GM18861 (cell line): Measurements from ENCODE around the gene STAMBPL1.
"Not testable (repeated sequence)": the region's sequence is repeated elsewhere in the genome, so short reads cannot be mapped to it uniquely, and the experiment has no call there.

ENCODE experiments used
- ATAC-seq: cut with Tn5 transposase; IDR thresholded peaks from one replicate; pipeline ENCODE4 v1.9.1; 2021; ENCODE audit not compliant: unreplicated experiment

Gene STAMBPL1

DNA sequence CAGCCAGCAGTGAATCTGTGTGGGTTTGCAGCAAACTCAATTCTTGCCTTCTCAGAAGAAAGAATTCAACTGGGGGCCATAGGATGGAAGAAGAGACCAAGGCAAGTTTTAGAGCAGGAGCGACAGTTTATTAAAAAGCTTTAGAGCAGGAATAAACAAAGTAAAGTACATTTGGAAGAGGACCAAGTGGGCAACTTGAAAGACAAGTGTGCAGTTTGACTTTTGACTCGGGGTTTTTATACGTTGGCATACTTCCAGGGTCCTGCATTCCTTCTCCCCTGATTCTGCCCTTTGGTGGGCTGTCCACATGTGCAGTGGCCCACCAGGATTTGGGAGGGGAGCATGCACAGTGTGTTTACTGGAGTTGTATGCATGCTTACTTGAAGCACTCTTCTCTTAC lies 25.4 kb upstream of the STAMBPL1 start:
- ATAC-seq = no peak

DNA sequence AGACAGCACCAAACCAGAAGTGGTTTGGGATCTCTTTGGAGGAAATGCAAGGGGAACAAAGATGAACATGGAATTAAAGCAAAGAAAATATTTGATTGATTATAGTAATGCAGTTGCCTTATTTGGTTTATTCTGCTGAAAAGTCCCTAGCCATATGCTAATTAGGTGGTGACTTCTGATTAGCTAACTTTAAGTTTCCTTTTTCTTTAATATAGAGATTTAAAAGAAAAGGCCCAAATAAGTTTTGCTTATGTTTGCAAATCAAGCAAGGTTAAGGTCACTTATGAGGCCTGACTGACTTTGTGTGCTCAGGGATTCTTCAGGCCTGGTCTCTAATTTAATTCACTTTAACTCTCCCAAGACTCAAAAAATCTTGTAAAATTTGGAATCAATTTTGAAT lies 22.2 kb upstream of the STAMBPL1 start:
- no peak for ATAC-seq

DNA sequence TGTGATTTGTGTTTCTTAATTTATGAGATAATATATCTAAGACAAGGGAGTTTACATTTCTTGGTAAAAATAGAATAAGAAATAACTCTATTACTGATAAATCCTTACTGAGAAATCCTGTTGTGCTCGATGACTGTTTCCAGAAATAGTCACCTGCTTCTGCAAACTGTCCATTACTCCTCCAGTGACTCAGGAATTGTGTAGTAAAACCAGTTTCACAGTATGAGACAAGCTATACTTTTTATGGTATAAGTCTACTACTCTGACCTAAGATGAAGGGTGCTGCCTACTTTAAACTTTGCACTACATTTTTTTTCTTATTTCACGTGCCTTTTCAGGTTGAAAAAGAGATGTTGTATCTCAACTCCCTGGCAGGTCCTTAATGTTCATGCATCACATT lies 21.6 kb upstream of the STAMBPL1 start:
- no peak for ATAC-seq

GRCh38 chr10:88861036-88861435 lies 19.0 kb upstream of the STAMBPL1 start:
- ATAC-seq = no peak

GRCh38 chr10:88865281-88865876 lies 14.7 kb upstream of the STAMBPL1 start:
- no peak for ATAC-seq

DNA sequence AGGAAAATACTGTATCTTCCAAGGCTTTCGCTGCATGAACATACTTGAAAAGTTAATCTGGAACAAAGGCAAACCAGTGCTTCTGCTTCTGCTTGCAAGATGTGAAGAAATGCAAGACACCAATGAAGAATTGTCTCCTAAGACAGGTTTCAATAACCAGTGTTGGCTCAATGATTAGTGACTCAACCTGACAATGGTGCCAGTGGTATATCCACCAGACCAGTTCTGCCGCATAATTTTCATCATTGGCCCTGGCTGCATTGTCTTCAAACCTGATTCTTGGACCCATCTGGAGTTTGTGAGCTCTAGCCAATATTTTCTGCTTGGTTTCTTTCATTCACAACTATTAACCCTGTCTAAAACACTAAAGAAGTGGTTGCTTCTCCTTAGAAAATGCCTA lies 13.6 kb upstream of the STAMBPL1 start:
- no peak for ATAC-seq

DNA sequence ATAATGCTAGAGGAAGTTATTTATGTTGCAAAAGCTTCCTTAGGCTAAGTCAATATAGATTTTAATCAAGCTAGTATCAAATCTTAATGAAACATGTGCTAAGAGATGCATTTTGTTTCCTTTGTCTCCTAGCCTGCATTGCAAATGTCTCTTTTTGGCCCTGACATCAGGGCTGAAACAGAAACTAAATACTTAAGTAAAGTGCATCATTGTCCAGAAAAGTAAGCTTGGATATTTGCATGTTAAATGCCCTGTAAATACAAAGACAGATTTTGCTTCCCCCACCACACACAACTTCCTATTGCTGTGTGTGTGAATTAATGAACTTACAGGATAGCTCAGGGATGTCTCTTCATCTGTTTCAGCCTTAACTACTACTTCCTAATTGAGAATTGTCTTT lies 10.0 kb upstream of the STAMBPL1 start:
- ATAC-seq = no peak

DNA sequence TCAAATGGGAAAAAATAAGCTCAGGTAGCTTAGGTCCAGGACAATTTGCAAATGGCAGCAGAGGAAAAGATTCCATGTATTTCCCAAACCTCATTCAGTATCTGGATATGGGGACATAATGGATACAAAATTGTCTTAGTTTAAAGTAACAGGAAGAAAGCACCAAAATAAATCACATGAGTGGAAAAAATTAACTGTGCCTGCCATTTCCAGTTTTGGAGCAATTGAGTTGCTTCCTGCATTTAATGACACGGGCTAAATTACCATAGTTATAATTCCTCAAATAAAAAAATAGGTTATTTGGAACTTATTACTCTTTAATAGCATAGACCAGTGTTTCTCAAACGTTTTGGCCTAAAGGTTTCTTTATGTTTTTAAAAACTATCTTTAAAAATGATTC lies 6.3 kb upstream of the STAMBPL1 start:
- ATAC-seq = no peak

- no peak for ATAC-seq
Measured at GRCh38 chr10:88874281-88874680, 5.8 kb upstream of the STAMBPL1 start.

GRCh38 chr10:88875081-88875480 lies 5.0 kb upstream of the STAMBPL1 start:
- no peak for ATAC-seq

DNA sequence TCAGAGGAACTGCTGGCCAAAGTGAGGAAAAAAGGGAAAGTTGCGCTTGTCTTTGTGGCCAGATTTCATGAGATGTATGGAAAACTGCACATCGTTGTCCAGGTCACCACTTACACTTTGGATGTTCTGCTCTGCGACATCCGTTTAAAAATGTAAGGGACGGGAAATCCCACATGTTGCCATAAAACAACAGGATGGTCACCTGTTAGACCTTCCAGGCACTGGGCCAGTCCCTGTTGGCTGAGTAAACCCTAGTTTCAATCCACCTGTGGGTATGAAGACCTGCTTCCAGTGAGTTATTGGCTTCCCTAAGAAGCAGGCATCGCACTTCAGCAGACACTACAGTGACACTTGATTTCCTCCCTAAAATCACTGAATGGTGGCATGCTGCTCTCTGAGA lies 2.7 kb upstream of the STAMBPL1 start:
- no peak for ATAC-seq

DNA sequence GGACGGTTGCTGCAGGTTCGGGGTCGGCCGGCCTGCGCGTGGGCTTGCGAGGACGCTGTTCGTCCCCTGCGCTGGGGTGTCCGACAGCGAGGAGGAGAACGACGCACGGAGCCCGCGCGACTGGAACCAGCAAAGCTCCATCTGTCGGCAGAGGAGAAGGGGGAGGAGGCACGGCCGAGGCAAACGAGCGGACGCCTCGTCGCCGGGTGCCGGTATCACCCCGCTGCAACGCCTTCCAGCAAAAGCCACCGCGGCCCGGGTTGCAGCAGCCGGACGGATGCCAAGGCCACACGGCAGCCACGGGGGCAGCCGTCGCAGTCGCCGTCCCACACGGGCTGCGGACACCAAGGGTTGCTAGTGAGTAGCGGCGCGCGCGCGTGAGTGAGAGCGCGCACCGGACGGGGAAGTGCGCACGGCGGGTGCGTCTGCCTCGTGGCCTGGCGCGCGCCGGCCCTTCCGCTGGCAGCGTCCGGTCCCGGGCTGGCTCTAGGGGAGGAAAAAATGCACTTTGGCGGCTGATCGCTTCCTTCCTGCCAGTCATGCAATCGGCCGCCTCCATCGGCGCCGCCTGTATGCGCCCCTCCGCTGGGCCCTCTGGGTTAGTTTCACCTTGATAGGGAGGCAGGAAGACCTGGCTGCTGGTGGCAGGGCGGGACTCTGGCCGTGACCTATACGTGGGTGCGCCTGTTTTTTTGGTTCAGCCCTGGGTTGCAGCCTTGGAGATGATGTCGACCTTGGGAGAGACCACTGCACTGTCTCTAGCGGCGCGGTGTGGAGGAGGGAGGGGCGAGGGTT lies 434 bp downstream of the STAMBPL1 start:
- peak; percentile 58 for ATAC-seq

GRCh38 chr10:88881320-88881719 lies 1.3 kb downstream of the STAMBPL1 start:
- ATAC-seq = no peak

GRCh38 chr10:88881922-88882645 lies 2.0 kb downstream of the STAMBPL1 start:
- no peak for ATAC-seq

- ATAC-seq = not testable (repeated sequence)
Measured at GRCh38 chr10:88882646-88883447, 2.8 kb downstream of the STAMBPL1 start.

- ATAC-seq = no peak
Measured at GRCh38 chr10:88883448-88883809, 3.4 kb downstream of the STAMBPL1 start.

GRCh38 chr10:88886557-88886956 lies 6.5 kb downstream of the STAMBPL1 start:
- peak; percentile 47 for ATAC-seq

DNA sequence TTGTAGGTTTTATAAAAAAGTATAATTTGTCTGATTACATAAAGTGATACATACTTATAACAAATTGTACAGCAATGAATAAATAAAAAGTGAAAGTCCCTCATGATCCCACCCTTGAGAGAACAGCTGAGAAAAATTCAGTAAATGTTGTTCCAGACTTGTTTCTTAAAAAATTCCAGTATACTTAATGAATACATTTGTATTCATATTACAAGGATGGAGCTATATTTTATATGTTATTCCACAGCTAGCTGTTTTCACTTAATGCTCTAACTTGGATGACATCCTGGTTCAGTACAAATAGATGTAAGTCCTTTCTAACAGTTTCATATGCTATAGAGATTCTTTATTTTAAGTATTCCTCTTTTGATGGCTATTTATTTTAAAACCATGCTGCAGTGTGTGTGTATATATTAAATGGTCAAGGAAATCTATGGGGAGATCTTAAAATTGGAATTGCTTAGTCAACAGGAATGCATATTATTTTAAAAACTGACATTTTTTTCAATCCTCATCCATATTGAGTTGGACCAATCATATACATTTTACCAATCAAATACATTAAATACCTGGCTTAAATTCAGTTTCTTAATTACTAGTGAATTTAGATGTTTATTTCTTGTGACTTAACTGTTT lies 8.9 kb downstream of the STAMBPL1 start:
- ATAC-seq = no peak

- no peak for ATAC-seq
Measured at GRCh38 chr10:88889559-88890337, 9.7 kb downstream of the STAMBPL1 start.
